H4 (cell line): ENCODE results near the gene KLF2. TPM values are rescaled to one million over a fixed set of nuclear protein-coding genes. Genes with fewer than 3 reads are reported as not detected.
"Not testable (repeated sequence)": the region's sequence is repeated elsewhere in the genome, so short reads cannot be mapped to it uniquely, and the experiment has no call there.

Experiments
- DNase-seq: peaks from one replicate; pipeline ENCODE4 v3.0.0-alpha.2; 2015; ENCODE audit warnings: low spot score
- total RNA-seq: library from RNA; depleted of rRNA; stranded (reverse); fragments of >200 nt; shearing (Covaris generic); gene quantifications from 2 replicates; pipeline ENCODE4 v1.2.3, GENCODE V29; 2014

The KLF2 gene
- total RNA-seq, 1 experiment from 2014 or later, result 1.1 TPM

DNA sequence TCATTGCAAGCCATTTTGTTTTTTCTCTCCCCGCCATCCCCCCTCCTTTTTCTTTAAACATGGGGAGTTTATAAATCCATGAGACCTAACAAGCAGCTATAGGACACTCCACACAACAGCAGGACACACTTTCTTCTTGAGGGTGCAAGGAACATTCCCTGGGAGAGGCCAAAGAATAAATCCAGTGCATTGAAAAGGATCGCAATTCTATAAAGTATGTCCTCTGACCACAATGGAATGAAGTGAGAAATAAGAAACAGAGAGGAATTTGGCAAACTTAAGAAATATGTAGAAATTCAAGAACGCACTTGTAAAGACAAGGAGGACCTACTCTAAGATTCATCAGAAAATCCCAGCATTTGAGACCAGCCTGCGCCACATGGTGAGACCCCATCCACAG lies 11.9 kb downstream of the KLF2 start:
- no peak for DNase-seq

- no peak for DNase-seq
Measured at GRCh38 chr19:16337809-16338469, 13.3 kb downstream of the KLF2 start.

GRCh38 chr19:16338470-16339360 lies 14.1 kb downstream of the KLF2 start:
- peak; percentile 94 for DNase-seq

GRCh38 chr19:16339361-16339725 lies 14.7 kb downstream of the KLF2 start:
- no peak for DNase-seq

GRCh38 chr19:16340092-16340491 lies 15.5 kb downstream of the KLF2 start:
- no peak for DNase-seq

DNA sequence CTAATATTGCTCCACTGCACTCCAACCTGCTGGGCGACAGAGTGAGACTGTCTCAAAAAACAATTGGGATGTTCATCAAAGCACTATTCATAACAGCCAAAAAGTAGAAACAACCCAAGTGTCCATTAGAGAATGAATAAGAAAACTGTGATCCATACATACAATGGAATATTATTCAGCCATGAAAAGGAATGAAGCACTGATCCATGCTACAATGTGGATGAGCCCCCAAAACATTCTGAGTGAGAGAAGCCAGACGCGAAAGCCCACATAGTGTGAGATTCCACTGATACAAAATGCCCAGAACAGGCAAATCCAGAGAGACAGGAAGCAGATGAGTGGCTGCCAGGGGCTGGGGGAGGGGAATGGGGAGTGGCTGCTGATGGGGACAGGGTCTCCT lies 16.0 kb downstream of the KLF2 start:
- no peak for DNase-seq

GRCh38 chr19:16342002-16342715 lies 17.5 kb downstream of the KLF2 start:
- DNase-seq, result no peak

- DNase-seq, result no peak
Measured at GRCh38 chr19:16343156-16343555, 18.5 kb downstream of the KLF2 start.

GRCh38 chr19:16345457-16345856 lies 20.8 kb downstream of the KLF2 start:
- no peak for DNase-seq

DNA sequence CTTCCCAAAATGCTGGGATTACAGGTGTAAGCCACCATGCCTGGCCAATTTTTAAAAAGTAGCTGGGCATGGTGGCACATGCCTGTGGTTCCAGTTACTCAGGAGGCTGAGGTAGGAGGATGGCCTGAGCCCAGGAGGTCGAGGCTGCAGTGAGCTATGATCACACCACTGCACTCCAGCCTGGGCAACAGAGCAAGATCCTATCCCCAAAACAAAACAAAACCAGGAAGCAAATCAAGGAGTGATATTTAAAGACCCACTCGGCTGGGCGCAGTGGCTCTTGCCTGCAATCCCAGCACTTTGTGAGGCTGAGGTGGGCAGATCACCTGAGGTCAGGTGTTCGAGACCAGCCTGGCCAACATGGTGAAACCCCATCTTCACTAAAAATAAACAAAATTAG lies 22.5 kb downstream of the KLF2 start:
- DNase-seq, result not testable (repeated sequence)

DNA sequence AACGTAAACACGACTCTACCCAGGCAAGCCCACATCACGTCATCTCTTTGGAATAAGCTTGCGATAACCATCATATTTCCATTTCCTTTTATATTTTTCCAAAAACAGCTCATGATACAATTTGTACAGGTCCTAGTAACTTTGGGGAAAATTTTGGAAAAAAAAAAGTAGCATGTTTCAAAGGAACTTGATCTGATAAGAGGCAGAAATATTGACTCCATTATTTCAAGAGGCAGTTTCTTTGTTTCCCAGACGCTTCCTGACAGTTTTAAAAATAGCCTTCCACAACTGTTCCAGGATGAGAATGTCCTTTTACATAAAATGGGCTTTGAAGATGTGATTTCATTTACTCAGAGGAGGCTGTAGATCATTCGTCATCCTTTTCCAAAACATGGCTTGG lies 23.1 kb downstream of the KLF2 start:
- DNase-seq, result no peak

DNA sequence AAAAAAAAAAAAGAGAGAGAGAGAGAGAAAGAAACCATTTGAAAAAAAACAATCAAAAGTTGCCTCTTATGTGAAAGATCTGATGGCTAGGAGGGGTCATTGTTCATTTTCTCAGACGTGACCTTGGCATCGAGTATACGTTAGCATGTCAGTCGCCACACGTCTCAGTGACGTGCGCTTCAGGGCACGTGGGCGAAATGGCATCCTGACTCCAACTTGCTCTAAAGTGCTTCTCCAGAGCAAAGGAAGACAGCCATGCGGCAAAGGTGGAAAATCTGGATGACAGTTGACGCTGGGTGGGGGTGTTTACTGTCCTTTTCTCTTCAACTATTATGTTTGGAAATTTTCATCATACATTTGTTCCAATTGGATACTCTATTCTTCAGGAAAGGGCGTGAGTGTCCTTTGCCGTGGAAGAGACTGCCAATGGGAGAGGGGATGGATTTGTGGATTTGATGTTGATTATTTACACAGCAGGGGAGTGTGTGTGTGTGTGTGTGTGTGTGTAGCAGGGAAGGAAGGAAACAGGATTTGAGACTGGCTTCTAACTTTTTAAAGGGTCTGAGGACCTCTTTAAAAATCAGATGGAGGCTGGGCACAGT lies 25.0 kb downstream of the KLF2 start:
- DNase-seq, result no peak

GRCh38 chr19:16351133-16351809 lies 26.6 kb downstream of the KLF2 start:
- DNase-seq, result no peak

- DNase-seq, result no peak
Measured at GRCh38 chr19:16355293-16356043, 30.8 kb downstream of the KLF2 start.

DNA sequence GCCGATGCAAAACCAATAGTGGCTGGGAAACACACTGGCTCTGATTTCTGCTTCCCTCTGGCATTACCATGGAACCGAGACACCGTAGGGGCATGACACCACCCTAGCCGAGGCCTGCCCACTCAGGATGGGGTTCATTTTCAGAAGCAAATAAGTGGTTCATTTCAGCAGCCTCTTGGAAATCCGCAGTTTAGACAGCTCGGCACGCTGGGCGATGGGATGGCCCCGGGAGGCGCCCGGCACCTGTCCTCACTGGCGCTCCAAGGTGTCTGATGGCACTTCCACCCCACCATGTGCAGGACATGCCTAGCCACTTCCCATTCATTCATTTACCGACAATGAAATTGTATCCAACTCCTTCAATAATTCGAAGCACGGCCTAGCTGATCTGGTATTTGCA lies 33.8 kb downstream of the KLF2 start:
- no peak for DNase-seq

- DNase-seq, result no peak
Measured at GRCh38 chr19:16359074-16359473, 34.4 kb downstream of the KLF2 start.

DNA sequence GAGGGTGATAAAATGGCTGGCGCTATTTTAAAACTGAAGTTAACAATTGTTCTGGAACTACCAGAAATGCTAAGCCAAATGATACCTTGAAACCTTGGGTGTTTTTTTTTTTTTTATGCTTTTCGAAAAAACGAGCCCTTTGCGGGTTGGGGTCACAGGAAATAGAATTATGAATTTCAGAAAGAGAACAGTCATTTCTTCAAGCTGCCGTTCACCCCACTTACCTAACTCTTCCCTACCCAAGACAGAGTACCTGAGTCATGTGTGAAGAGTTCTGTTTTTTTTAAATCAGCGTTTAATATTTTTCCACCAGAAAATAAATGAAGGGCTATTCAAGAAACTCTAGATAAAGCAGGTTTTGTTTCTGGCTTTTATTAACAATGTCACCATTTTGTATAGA lies 35.3 kb downstream of the KLF2 start:
- DNase-seq, result no peak

GRCh38 chr19:16360738-16361137 lies 36.1 kb downstream of the KLF2 start:
- no peak for DNase-seq

DNA sequence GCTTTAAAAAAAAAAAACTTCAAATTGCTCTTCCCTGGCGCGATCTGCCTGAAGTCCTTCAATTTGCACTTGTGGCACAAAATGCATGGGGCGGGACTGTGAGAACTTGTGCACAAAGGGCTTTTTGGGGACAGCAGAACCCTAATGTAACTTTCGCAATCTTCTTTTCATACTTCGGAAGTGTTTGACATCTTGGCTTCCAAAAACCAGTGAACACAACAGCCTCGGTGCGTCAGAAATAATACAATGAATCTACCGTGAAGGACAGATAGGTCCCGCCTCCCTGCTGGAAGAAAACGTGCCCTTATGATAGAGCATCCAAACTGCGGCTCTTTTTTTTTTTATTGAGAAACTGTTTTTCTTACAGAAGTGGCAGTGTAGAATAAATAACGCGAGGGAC lies 36.6 kb downstream of the KLF2 start:
- DNase-seq, result no peak

GRCh38 chr19:16361926-16362325 lies 37.3 kb downstream of the KLF2 start:
- no peak for DNase-seq
